Measurements from ENCODE around the gene MAPK8.

MAPK8 gene

DNA sequence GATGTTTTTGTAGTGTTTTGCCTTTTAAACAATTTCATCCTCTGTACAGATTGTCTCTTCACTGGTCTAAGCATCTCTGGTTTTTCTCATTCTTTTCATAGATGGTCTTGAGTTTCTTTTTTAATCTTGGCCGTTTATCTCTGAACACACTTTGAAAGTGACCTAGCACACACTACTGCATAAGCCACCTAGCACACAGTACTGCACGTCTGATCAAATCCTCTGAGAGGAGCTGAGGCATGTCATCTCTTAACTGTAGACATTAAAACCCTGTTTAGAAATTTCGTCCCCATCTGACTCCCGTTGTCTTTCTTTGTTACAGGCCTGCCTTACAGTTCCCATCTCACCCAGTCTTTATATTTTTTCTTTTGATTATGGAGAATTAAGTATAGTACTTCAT lies 100.2 kb downstream of the MAPK8 start:
- no peak overlapping the region for H3K4me3 ChIP-seq (replicated peaks; ENCODE audit: insufficient read depth, low read length)
- no peak for DNase-seq (ENCODE audit: low read depth in 1 of 2, low spot score in 1 of 2)
- H3K27ac ChIP-seq (replicated peaks): no peak overlapping the region
- H3K27me3 ChIP-seq (ENCODE audit: insufficient read depth, poor library complexity, severe bottlenecking): no peaks in the 10 kb centered on the region
- no peak for TF ChIP-seq CTCF (IDR thresholded peaks at IDR 0.05; ENCODE audit: insufficient read depth, low read length)
- no peak for TF ChIP-seq POLR2AphosphoS5 (IDR thresholded peaks at IDR 0.05; ENCODE audit: low read depth)
- TF ChIP-seq, protein P1, sequence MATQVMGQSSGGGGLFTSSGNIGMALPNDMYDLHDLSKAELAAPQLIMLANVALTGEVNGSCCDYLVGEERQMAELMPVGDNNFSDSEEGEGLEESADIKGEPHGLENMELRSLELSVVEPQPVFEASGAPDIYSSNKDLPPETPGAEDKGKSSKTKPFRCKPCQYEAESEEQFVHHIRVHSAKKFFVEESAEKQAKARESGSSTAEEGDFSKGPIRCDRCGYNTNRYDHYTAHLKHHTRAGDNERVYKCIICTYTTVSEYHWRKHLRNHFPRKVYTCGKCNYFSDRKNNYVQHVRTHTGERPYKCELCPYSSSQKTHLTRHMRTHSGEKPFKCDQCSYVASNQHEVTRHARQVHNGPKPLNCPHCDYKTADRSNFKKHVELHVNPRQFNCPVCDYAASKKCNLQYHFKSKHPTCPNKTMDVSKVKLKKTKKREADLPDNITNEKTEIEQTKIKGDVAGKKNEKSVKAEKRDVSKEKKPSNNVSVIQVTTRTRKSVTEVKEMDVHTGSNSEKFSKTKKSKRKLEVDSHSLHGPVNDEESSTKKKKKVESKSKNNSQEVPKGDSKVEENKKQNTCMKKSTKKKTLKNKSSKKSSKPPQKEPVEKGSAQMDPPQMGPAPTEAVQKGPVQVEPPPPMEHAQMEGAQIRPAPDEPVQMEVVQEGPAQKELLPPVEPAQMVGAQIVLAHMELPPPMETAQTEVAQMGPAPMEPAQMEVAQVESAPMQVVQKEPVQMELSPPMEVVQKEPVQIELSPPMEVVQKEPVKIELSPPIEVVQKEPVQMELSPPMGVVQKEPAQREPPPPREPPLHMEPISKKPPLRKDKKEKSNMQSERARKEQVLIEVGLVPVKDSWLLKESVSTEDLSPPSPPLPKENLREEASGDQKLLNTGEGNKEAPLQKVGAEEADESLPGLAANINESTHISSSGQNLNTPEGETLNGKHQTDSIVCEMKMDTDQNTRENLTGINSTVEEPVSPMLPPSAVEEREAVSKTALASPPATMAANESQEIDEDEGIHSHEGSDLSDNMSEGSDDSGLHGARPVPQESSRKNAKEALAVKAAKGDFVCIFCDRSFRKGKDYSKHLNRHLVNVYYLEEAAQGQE (IDR thresholded peaks at IDR 0.05; ENCODE audit: insufficient replicate concordance, low read depth): no peak
- TF ChIP-seq GABPA (IDR thresholded peaks at IDR 0.05; ENCODE audit: low read depth): no peak
- TF ChIP-seq SPI1 (IDR thresholded peaks at IDR 0.05; ENCODE audit: borderline replicate concordance, low read depth): no peak

DNA sequence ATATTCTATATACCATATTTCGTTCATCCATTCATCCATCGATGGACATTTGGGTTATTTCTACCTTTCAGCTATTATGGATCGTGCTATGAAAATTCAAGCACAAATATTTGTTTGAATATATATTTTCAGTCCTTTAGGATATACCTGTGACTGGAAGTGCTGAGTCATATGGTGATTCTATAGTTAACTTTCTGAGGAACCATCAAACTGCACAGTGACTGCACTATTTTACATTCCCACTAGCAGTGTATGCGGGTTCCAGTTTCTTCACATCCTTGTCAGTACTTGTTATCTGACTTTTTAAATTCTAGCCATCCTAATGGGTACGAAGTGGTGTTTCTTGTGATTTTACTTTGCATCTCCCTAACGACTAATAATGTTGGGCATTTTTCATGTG lies 104.0 kb downstream of the MAPK8 start:
- Histone ChIP-seq H3K27ac (replicated peaks) (no peak overlapping the region), H3K27me3 (ENCODE audit: insufficient read depth, poor library complexity, severe bottlenecking) (no peaks in the 10 kb centered on the region), H3K4me3 (replicated peaks; ENCODE audit: insufficient read depth, low read length) (no peak overlapping the region)
- TF ChIP-seq CTCF (IDR thresholded peaks at IDR 0.05; ENCODE audit: insufficient read depth, low read length) (no peak), POLR2AphosphoS5 (IDR thresholded peaks at IDR 0.05; ENCODE audit: low read depth) (no peak), SPI1 (IDR thresholded peaks at IDR 0.05; ENCODE audit: borderline replicate concordance, low read depth) (no peak), GABPA (IDR thresholded peaks at IDR 0.05; ENCODE audit: low read depth) (no peak)
- TF ChIP-seq, protein P1 (IDR thresholded peaks at IDR 0.05; ENCODE audit: insufficient replicate concordance, low read depth): no peak
- DNase-seq (ENCODE audit: low read depth in 1 of 2, low spot score in 1 of 2): no peak

- DNase-seq (ENCODE audit: low read depth in 1 of 2, low spot score in 1 of 2): no peak
- Histone ChIP-seq H3K27ac (replicated peaks) (no peak overlapping the region), H3K4me3 (replicated peaks; ENCODE audit: insufficient read depth, low read length) (no peak overlapping the region), H3K27me3 (ENCODE audit: insufficient read depth, poor library complexity, severe bottlenecking) (no peaks in the 10 kb centered on the region)
- TF ChIP-seq, protein P1 (IDR thresholded peaks at IDR 0.05; ENCODE audit: insufficient replicate concordance, low read depth): no peak
- TF ChIP-seq POLR2AphosphoS5 (IDR thresholded peaks at IDR 0.05; ENCODE audit: low read depth) (no peak), GABPA (IDR thresholded peaks at IDR 0.05; ENCODE audit: low read depth) (no peak), CTCF (IDR thresholded peaks at IDR 0.05; ENCODE audit: insufficient read depth, low read length) (no peak), SPI1 (IDR thresholded peaks at IDR 0.05; ENCODE audit: borderline replicate concordance, low read depth) (no peak)
Observed at GRCh38 chr10:48411510-48411909, 105.0 kb downstream of the MAPK8 start.
